Esophagus muscularis mucosa (tissue), 3 donors: Measurements from ENCODE around the gene RAG2.

Source experiments
- CTCF ChIP-seq, 3 experiments: fragments of 200-600 bp in 2 of 3; fragments of 450-650 bp in 1 of 3; sonication (generic) in 2 of 3; IDR thresholded peaks; one replicate each; pipeline ENCODE4 v1.5.1; 2017 to 2019; ENCODE audit warnings: antibody characterized with exemption in 3 of 3, mild to moderate bottlenecking in 2 of 3, moderate library complexity in 1 of 3
- POLR2A ChIP-seq: fragments of 450-650 bp; IDR thresholded peaks from one replicate; pipeline ENCODE4 v1.6.1; 2017; ENCODE audit warnings: antibody characterized with exemption, moderate library complexity, mild to moderate bottlenecking, low read depth
- POLR2AphosphoS5 ChIP-seq, 2 donors: sonication (generic); formaldehyde crosslinking; IDR thresholded peaks; one replicate each; pipeline ENCODE4 v1.6.1; 2017; ENCODE audit warnings: antibody characterized with exemption in 2 of 2

- TF ChIP-seq POLR2A (no peak), CTCF (IDR thresholded peaks at IDR 0.05) (no peak), POLR2AphosphoS5 (IDR thresholded peaks at IDR 0.05) (no peak)
Measured at GRCh38 chr11:36574486-36574885, 23.6 kb downstream of the RAG2 start.
